Fibroblast of peridontal ligament (primary cell): ENCODE results near the gene ALS2CL.

Experiments used
- DNase-seq: peaks from one replicate; pipeline ENCODE4 v3.0.0-alpha.2; 2010; ENCODE audit errors: extremely low read depth

The ALS2CL gene

GRCh38 chr3:46632792-46633191, 60.7 kb downstream of the ALS2CL start:
- DNase-seq = peak; percentile 28

DNA sequence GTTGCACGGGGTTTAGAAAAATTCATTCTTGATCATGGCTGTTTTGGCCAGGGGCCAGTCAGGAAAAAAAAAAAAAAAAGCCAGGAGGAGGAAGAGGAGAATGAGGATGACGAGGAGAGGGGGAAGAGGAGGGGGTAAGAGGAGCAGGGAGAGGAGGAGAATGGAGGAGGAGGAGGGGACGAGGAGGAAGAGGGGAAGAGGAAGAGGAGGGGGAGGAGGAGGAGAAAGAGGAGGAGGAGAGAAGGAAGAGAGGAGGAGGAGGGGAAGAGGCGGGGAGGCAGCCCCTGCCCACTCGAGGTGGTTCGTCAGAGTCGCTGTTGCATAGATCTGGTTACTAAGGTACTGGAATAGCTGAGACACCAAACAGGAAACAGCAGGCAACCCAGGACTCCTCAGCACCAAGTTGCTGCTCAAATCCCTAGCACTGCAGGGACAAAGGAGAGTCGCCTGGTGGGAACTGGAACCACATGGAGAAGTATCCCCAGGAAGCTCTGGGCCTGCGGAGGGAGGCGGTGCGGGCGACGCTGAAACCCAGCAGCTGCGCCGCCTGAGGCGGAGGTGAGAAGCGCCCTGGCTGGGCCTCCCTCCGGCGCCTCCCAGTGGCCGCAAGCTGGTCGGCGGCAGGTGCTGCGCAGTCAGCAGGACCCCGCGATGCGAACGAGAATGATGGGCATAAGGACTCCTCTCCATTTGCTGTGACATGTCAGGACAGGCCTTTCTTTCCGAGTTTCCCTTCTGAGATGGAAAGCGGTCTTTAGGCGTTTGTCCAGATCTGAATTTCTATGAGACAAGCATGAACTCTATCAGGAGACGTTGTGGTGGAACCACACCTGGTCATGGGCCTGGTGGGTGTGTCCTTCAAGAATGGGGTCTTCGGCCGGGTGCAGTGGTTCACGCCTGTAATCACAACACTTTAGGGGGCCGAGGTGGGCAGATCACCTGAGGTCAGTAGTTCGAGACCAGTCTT, 63.6 kb downstream of the ALS2CL start:
- DNase-seq = peak; percentile 66

GRCh38 chr3:46628901-46629369, 64.5 kb downstream of the ALS2CL start:
- peak; percentile 55 for DNase-seq

DNA sequence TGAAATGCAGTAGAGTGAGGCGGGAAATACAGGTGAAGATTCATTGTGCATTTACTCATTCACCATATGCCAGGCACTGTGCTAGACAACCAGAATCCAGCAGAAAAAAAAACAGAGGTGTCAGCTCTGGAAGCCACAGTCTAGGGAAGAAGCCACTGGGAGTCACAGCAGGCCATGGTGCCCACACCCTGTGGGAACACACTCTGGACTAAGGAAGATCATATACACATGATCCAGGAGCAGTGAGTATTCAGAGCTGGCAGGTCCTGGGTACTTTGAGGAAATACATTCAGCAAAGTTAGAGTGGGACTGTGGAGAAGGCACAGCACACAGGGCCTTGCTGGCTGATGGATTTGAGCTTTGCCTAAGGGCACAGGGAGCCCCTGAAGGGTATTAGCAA, 66.4 kb downstream of the ALS2CL start:
- DNase-seq = no peak

DNA sequence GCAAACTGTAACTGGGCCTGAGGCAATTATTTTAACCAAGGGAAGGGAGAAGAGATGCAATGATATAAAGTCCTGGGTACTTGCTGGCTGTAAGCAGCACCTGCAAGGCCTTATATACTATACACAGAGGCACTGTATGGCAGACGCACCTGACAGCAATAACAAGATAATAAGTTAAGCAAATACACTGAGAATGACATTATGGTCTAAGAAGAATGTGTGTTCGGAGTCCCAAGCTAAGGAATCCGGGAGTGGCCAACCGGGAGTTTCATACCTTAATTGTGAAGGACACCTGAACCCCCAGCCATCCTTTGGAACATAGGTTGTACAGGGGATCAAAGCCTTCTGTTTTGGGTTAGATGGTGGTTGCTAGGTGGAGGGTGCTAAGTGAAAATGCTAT, 67.4 kb downstream of the ALS2CL start:
- no peak for DNase-seq

DNA sequence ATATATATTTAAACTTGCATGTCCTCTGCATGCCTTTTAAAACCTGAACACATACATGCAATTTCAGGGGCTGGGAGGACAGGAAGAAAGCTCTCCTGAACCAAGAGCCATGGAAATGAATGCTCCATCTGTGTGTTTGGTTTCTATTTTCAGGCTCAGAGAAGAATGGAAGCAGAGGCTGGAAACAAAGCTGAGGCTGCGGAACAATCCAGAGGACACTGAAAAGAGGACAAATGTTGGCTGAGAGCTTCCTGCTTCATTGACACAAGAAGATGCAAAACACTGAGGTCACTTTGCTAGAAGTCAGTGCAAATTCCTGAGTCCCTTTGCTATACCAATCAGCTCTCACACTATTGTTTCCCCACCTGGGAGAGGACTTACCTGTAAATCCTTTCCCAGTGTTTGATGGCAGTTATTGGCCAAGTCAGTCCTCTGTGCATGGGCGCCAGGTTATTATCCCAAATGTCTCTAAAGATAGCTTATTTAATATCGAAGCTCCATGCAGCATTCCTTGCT, 68.4 kb downstream of the ALS2CL start:
- DNase-seq = no peak

GRCh38 chr3:46624533-46624932, 68.9 kb downstream of the ALS2CL start:
- DNase-seq = no peak

- no peak for DNase-seq
Measured at GRCh38 chr3:46619845-46620778, 73.4 kb downstream of the ALS2CL start.
